Peyer's patch (tissue), 4 donors: Measurements from ENCODE around the gene SLF1.

ENCODE experiments used
- CTCF ChIP-seq, 6 experiments: fragments of 450-650 bp in 4 of 6; fragments of 200-600 bp in 2 of 6; sonication (generic) in 1 of 6; IDR thresholded peaks; one replicate each; pipeline ENCODE4 v1.5.1; 2017 to 2019; ENCODE audit warnings: antibody characterized with exemption in 6 of 6, mild to moderate bottlenecking in 3 of 6, moderate library complexity in 1 of 6
- POLR2A ChIP-seq, 2 donors: fragments of 450-650 bp; IDR thresholded peaks; one replicate each; pipeline ENCODE4 v1.5.1; 2017; ENCODE audit warnings: antibody characterized with exemption in 2 of 2, mild to moderate bottlenecking in 2 of 2, moderate library complexity in 2 of 2

- TF ChIP-seq CTCF (IDR thresholded peaks at IDR 0.05) (no peak), POLR2A (IDR thresholded peaks at IDR 0.05) (no peak)
Observed at GRCh38 chr5:94691291-94691690, 72.8 kb downstream of the SLF1 start.
